Stimulated activated CD8-positive, alpha-beta memory T cell treated with anti-CD3 and anti-CD28 coated beads, Interleukin-7, amount 100 ng/mL, for 4 hours (primary cell): Measurements from ENCODE around the gene JRKL.

Experiments
- DNase-seq, 2 donors: peaks; one replicate each; pipeline ENCODE4 v3.0.0-alpha.2; 2020; ENCODE audit warnings: low read depth in 2 of 2

Gene JRKL

GRCh38 chr11:96389720-96390487, at the start of gene JRKL, which contains the start of gene CCDC82:
JRKL (plus strand) TSS chr11:96390013; CDS start chr11:96390650, 637 bp downstream.
CCDC82 (minus strand) TSS chr11:96389912; CDS start chr11:96384747, 5,165 bp downstream.
- DNase-seq = peak; percentile 96 to 97

GRCh38 chr11:96340555-96340885, 49.3 kb upstream of the JRKL start:
- DNase-seq = no peak

- DNase-seq = peak; percentile 38 to 61
Observed at GRCh38 chr11:96341211-96342013, 48.4 kb upstream of the JRKL start.

- DNase-seq = no peak
Observed at GRCh38 chr11:96342014-96342960, 47.5 kb upstream of the JRKL start.

- DNase-seq = peak; percentile 89 to 91
Observed at GRCh38 chr11:96342961-96343711, 46.7 kb upstream of the JRKL start, which contains the start of gene MAML2. MAML2 (minus strand) TSS chr11:96343195; CDS start chr11:96341895, 1,300 bp downstream.

GRCh38 chr11:96356848-96357247, 33.0 kb upstream of the JRKL start:
- DNase-seq = no peak

GRCh38 chr11:96357794-96358193, 32.0 kb upstream of the JRKL start:
- no peak for DNase-seq

GRCh38 chr11:96358321-96358720, 31.5 kb upstream of the JRKL start:
- no peak for DNase-seq

GRCh38 chr11:96361778-96362177, 28.0 kb upstream of the JRKL start:
- no peak for DNase-seq

- DNase-seq = no peak
Observed at GRCh38 chr11:96365493-96365892, 24.3 kb upstream of the JRKL start.

- DNase-seq = no peak
Observed at GRCh38 chr11:96366024-96366423, 23.8 kb upstream of the JRKL start.

- no peak for DNase-seq
Observed at GRCh38 chr11:96367342-96367741, 22.5 kb upstream of the JRKL start.

GRCh38 chr11:96373826-96374225, 16.0 kb upstream of the JRKL start:
- DNase-seq = no peak

GRCh38 chr11:96376796-96377195, 13.0 kb upstream of the JRKL start:
- DNase-seq = no peak

GRCh38 chr11:96384156-96384555, 5.7 kb upstream of the JRKL start:
- DNase-seq = no peak

- no peak for DNase-seq
Observed at GRCh38 chr11:96385187-96385586, 4.6 kb upstream of the JRKL start.

- no peak for DNase-seq
Observed at GRCh38 chr11:96388891-96389719, 708 bp upstream of the JRKL start.

GRCh38 chr11:96390488-96390792, 627 bp downstream of the JRKL start:
- no peak for DNase-seq

GRCh38 chr11:96391698-96392307, 2.0 kb downstream of the JRKL start:
- no peak for DNase-seq
